ENCODE results near the gene XRRA1. TPM values are rescaled to one million over a fixed set of nuclear protein-coding genes. Genes with fewer than 3 reads are reported as not detected.

XRRA1 gene
- total RNA-seq, 1 experiment from 2014 or later, result 34.1 TPM

DNA sequence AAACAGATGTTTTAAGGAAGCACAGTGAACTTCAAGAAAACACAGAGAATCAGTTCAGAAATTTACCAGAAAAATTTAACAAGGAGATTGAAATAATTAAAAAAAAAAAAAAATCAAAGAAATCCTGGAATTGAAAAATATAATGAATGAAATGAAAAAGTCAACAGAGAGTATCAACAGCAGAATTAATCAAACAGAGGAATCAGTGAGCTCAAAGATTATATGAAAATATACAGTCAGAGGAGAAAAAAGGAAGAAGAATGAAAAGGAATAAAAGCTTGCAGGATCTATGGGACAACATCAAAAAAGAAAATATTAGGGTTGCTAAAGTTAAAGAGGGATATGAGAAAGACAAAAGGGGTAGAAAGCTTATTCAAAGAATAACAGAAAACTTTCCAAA is 82.3 kb downstream of the XRRA1 start:
- no TSS peak for BruUV-seq (replicated peaks)
- in situ Hi-C loops (cut with HindIII; ENCODE audit: low pct_unique_long_range_greater_than_20kb, low sequenced_read_pairs), result no loop called here
- ChIA-PET CTCF (no interaction called here), POLR2A (no interaction called here)
- Histone ChIP-seq H3K4me1 (ENCODE audit: control insufficient read depth, insufficient read depth, low read length) (no peaks in the 10 kb centered on the region), H3K27ac (ENCODE audit: low read length) (no peak overlapping the region), H3K4me3 (ENCODE audit: low read depth in 2 of 2, low read length in 2 of 2) (no peak overlapping the region), H3K36me3 (ENCODE audit: control insufficient read depth, insufficient read depth, low read length) (no peaks in the 10 kb centered on the region), H3K9me3 (ENCODE audit: control insufficient read depth, insufficient read depth, low read depth, low read length) (peaks cover 41% of the 10 kb centered on the region), H3K27me3 (ENCODE audit: control insufficient read depth, insufficient read depth, low read length) (no peaks in the 10 kb centered on the region)
- ATAC-seq, result no peak
- DNase-seq (ENCODE audit: low read depth, low spot score), result no peak
- intact Hi-C loops (cut with micrococcal nuclease; ENCODE audit: unreplicated experiment), result no loop called here
- TF ChIP-seq CTCF (IDR thresholded peaks at IDR 0.05) (no peak), SIN3A (IDR thresholded peaks at IDR 0.05; ENCODE audit: borderline replicate concordance, insufficient read depth, low read depth, low read length) (no peak), REST (IDR thresholded peaks at IDR 0.05; ENCODE audit: insufficient read depth in 1 of 2, low read depth in 2 of 2, low read length in 1 of 2) (no peak)

DNA sequence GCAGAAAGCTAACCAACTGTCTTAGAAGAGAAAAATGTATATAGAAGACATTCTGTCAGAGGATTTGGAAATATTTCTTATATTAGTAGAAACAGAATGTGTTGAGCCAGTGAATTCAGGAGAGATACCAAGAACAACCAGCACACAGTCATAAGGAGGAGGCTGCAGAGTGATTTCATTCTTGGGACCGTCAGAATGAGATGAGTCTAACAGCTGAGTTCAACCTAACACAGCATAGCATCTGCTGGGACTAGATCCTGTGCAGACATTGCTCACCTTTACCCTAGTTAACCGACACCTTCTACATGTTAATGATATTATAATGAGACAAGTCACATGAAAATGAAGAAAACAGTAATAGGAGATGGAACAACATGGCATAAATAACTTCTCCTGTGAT is 85.5 kb downstream of the XRRA1 start:
- Histone ChIP-seq H3K9me3 (ENCODE audit: control insufficient read depth, insufficient read depth, low read depth, low read length) (peaks cover 26% of the 10 kb centered on the region), H3K36me3 (ENCODE audit: control insufficient read depth, insufficient read depth, low read length) (no peaks in the 10 kb centered on the region), H3K27ac (ENCODE audit: low read length) (no peak overlapping the region), H3K27me3 (ENCODE audit: control insufficient read depth, insufficient read depth, low read length) (no peaks in the 10 kb centered on the region), H3K4me1 (ENCODE audit: control insufficient read depth, insufficient read depth, low read length) (no peaks in the 10 kb centered on the region), H3K4me3 (ENCODE audit: low read depth in 2 of 2, low read length in 2 of 2) (no peak overlapping the region)
- POLR2A ChIA-PET, result no interaction called here
- no peak for ATAC-seq
- no TSS peak for BruUV-seq (replicated peaks)
- in situ Hi-C loops (cut with HindIII; ENCODE audit: low pct_unique_long_range_greater_than_20kb, low sequenced_read_pairs) (no loop called here), intact Hi-C loops (cut with micrococcal nuclease; ENCODE audit: unreplicated experiment) (no loop called here)
- TF ChIP-seq TCF7L2 (IDR thresholded peaks at IDR 0.05; ENCODE audit: low read depth, low read length) (no peak), CTCF (IDR thresholded peaks at IDR 0.05) (no peak), POLR2AphosphoS5 (IDR thresholded peaks at IDR 0.05; ENCODE audit: low read depth, low read length) (no peak), SIN3A (IDR thresholded peaks at IDR 0.05; ENCODE audit: borderline replicate concordance, insufficient read depth, low read depth, low read length) (no peak), REST (IDR thresholded peaks at IDR 0.05; ENCODE audit: insufficient read depth in 1 of 2, low read depth in 2 of 2, low read length in 1 of 2) (no peak)
- CTCF ChIA-PET, result no interaction called here
- DNase-seq (ENCODE audit: low read depth, low spot score), result no peak
